RKO (cell line): Measurements from ENCODE around the gene MTCH2.

Experiments
- DNase-seq: peaks from one replicate; pipeline ENCODE4 v3.0.0-alpha.2; 2016; ENCODE audit warnings: low spot score

Gene MTCH2

GRCh38 chr11:47589977-47590861 is 52.1 kb downstream of the MTCH2 start:
- DNase-seq = no peak

GRCh38 chr11:47589584-47589976 is 52.8 kb downstream of the MTCH2 start:
- no peak for DNase-seq

GRCh38 chr11:47589118-47589517 is 53.2 kb downstream of the MTCH2 start:
- no peak for DNase-seq

- no peak for DNase-seq
Observed at GRCh38 chr11:47587723-47588326, 54.5 kb downstream of the MTCH2 start.

GRCh38 chr11:47587039-47587716 is 55.2 kb downstream of the MTCH2 start:
- no peak for DNase-seq

GRCh38 chr11:47586098-47586855 is 56.1 kb downstream of the MTCH2 start, which contains the start of gene FAM180B:
Gene FAM180B, plus strand, starts transcription at chr11:47586678. Its CDS starts 91 bp downstream, at chr11:47586769.
- no peak for DNase-seq

GRCh38 chr11:47583844-47584243 is 58.5 kb downstream of the MTCH2 start:
- DNase-seq = no peak

GRCh38 chr11:47578524-47579494 is 63.5 kb downstream of the MTCH2 start, which contains the start of the genes KBTBD4 and NDUFS3:
Gene KBTBD4, minus strand, starts transcription at chr11:47578970. Its CDS starts 19 bp downstream, at chr11:47578951.
Gene NDUFS3, plus strand, starts transcription at chr11:47579074. Its CDS starts 18 bp downstream, at chr11:47579092.
- peak; percentile 91 for DNase-seq

- no peak for DNase-seq
Observed at GRCh38 chr11:47577460-47578041, 64.8 kb downstream of the MTCH2 start.

GRCh38 chr11:47573321-47573720 is 69.0 kb downstream of the MTCH2 start:
- no peak for DNase-seq

- DNase-seq = no peak
Observed at GRCh38 chr11:47572715-47573255, 69.6 kb downstream of the MTCH2 start.

- DNase-seq = no peak
Observed at GRCh38 chr11:47571895-47572294, 70.5 kb downstream of the MTCH2 start.

- DNase-seq = no peak
Observed at GRCh38 chr11:47571357-47571729, 71.0 kb downstream of the MTCH2 start.

GRCh38 chr11:47570651-47571356 is 71.6 kb downstream of the MTCH2 start:
- DNase-seq = no peak

GRCh38 chr11:47569646-47570045 is 72.7 kb downstream of the MTCH2 start:
- no peak for DNase-seq
